ENCODE results near the gene WDR81. TPM values are rescaled to one million over a fixed set of nuclear protein-coding genes. Genes with fewer than 3 reads are reported as not detected.

Gene WDR81
- total RNA-seq (2022) = 17.4 and 19.4 TPM in 2 replicates
- Bru-seq, nascent RNA = percentile 58 among the genes with signal in this experiment
- percentile 78 among the genes with signal in this experiment for BruChase-seq, experiment 1, labeled RNA remaining after a 6-hour chase
- percentile 69 among the genes with signal in this experiment for BruChase-seq, experiment 2, labeled RNA remaining after a 2-hour chase
- long read RNA-seq, full-length matches to known transcripts = 14 of 33 reads
- long read RNA-seq, partial matches to known transcripts = 13 of 33 reads
- long read RNA-seq, other reads (novel, unspliced or antisense) = 6 of 33 reads

DNA sequence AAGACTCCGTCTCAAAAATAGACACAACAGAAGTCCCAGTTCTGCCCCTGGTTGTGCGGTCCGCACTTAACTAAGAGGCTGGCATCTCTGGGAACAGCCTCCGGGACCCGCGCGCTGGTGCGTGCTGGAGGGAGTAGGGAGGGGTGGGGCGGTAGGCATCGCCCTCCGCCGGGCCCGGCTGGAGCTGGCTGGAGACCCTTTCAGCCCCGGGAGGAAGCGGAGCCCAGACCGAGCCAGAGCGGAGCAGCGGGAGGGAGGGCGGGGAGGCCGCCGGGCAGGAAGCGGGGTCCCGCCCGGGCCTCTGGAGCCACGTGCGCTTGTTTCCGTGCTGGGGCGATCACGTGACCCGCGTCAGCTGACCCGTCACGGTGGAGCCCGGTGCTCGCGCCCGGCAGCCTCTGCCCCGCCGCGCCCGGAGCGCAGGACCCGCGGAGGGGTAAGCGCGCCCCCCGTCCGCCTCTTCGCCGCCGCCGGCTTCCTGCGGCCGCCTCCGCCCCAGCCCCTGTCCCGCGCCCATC is at the start of gene WDR81:
Gene WDR81, plus strand, starts transcription at position 354 of the 518 bp plus-strand sequence. CDS start 256 bp downstream, outside the sequence.
- intact Hi-C loops (cut with micrococcal nuclease) = no loop called here
- ChIA-PET CTCF (interaction anchor here (1.3 to 8.9 kb wide), 2 partner anchors 16 to 60 kb away, joined by 5 to 211 read pairs; no protein-coding TSS in a partner anchor), POLR2A (interaction anchor here (0.6 to 2.7 kb wide), 11 partner anchors 8 to 136 kb away, joined by 3 to 14 read pairs (median 5); partner anchors contain the start of gene SMYD4)
- Mint-ChIP-seq H3K36me3 (ENCODE audit: insufficient read depth, unreplicated experiment) (peaks cover 23% of the 10 kb centered on the region), H3K4me1 (ENCODE audit: insufficient read depth, unreplicated experiment) (peaks cover 12% of the 10 kb centered on the region), H3K9me3 (ENCODE audit: unreplicated experiment) (no peaks in the 10 kb centered on the region), H3K27me3 (ENCODE audit: insufficient read depth, unreplicated experiment) (no peaks in the 10 kb centered on the region), H3K27ac (ENCODE audit: low read depth, unreplicated experiment) (no peak within 1 kb of the TSS), H3K4me3 (ENCODE audit: unreplicated experiment) (peak within 1 kb of the TSS; percentile 65)
- BruUV-seq (replicated peaks) = no TSS peak
- peak; percentile 69 for DNase-seq (ENCODE audit: unreplicated experiment)
- TF ChIP-seq CTCF (IDR thresholded peaks at IDR 0.05; ENCODE audit: unreplicated experiment) = no peak

DNA sequence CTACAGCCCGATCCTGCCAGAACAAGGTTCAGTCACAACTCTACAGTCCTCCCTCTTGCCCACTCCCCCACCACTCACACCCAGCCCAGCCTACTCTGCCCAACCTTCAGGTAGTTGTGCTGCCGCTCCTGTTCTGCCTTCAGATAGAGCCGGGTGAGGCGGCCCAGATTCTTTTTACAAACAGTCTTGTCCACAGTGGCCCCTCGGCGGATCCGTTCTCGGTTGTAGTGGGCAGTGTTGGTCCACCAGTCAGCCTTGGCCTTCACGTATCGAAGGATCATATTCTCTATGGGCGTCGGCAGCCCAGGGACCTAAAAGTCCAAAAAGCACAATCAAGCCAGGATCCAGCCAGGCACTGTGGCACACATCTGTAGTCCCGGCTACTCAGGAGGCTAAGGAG is 48.1 kb upstream of the WDR81 start:
- no peak for DNase-seq (ENCODE audit: unreplicated experiment)
- no peaks in the 10 kb centered on the region for H3K4me1 Mint-ChIP-seq (ENCODE audit: insufficient read depth, unreplicated experiment)
- H3K27me3 Mint-ChIP-seq (ENCODE audit: insufficient read depth, unreplicated experiment) = no peaks in the 10 kb centered on the region
- no peaks in the 10 kb centered on the region for H3K9me3 Mint-ChIP-seq (ENCODE audit: unreplicated experiment)
- H3K4me3 Mint-ChIP-seq (ENCODE audit: unreplicated experiment) = no peak overlapping the region
- BruUV-seq (replicated peaks) = TSS peak; percentile 26
- ChIA-PET CTCF (interaction anchor here (0.7 kb wide), 1 partner anchor 123 kb away, joined by 4 read pairs; no protein-coding TSS in a partner anchor), POLR2A (no interaction called here)
- H3K36me3 Mint-ChIP-seq (ENCODE audit: insufficient read depth, unreplicated experiment) = peaks cover 98% of the 10 kb centered on the region
- no peak for TF ChIP-seq CTCF (IDR thresholded peaks at IDR 0.05; ENCODE audit: unreplicated experiment)
- no peak overlapping the region for H3K27ac Mint-ChIP-seq (ENCODE audit: low read depth, unreplicated experiment)
- intact Hi-C loops (cut with micrococcal nuclease) = no loop called here

- DNase-seq (ENCODE audit: unreplicated experiment) = no peak
- TF ChIP-seq CTCF (IDR thresholded peaks at IDR 0.05; ENCODE audit: unreplicated experiment) = no peak
- Mint-ChIP-seq H3K27ac (ENCODE audit: low read depth, unreplicated experiment) (peak overlapping the region; percentile 94), H3K27me3 (ENCODE audit: insufficient read depth, unreplicated experiment) (no peaks in the 10 kb centered on the region), H3K4me3 (ENCODE audit: unreplicated experiment) (peak overlapping the region; percentile 88), H3K36me3 (ENCODE audit: insufficient read depth, unreplicated experiment) (peaks cover 63% of the 10 kb centered on the region), H3K9me3 (ENCODE audit: unreplicated experiment) (no peaks in the 10 kb centered on the region), H3K4me1 (ENCODE audit: insufficient read depth, unreplicated experiment) (peaks cover 24% of the 10 kb centered on the region)
- no TSS peak for BruUV-seq (replicated peaks)
- CTCF ChIA-PET = interaction anchor here (0.7 to 1.4 kb wide), 6 partner anchors 13 to 109 kb away, joined by 3 to 5 read pairs (median 4); no protein-coding TSS in a partner anchor
- POLR2A ChIA-PET = interaction anchor here (0.6 to 6.5 kb wide), 11 partner anchors 13 to 1156 kb away, joined by 3 to 112 read pairs (median 12); partner anchors contain the start of genes RILP, RPA1, SLC43A2 and SMYD4
- intact Hi-C loops (cut with micrococcal nuclease) = no loop called here
These were observed 41.0 kb upstream of the WDR81 start for GRCh38 chr17:1683459-1683858.
